OCI-M2 (cell line): Measurements from ENCODE around the gene MMP7.
A peak's percentile ranks its signal among the peaks of the same experiment; 100 is the strongest.

Source experiments
- DNase-seq: peaks from one replicate; lab custom pipeline; 2025; ENCODE audit not compliant: unreplicated experiment; lab: John Stamatoyannopoulos, UW

MMP7 gene

GRCh38 chr11:102495161-102496042, 35.1 kb downstream of the MMP7 start:
- peak; percentile 27 for DNase-seq

DNA sequence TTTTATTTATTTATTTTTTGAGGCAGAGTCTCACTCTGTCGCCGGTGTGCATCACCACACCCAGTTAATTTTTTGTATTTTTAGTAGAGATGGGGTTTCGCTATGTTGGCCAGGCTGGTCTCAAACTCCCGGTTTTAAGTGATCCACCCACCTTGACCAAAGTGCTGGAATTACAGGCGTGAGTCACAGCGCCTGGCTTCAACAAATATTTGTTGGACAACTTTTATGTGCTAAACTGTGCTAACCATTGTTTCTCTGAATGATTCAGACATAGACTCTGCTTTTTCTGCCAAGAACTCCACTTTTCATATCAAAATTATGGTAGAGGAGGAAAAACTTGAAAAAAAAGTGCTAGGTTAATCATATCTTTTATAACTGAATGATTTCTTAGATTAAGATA, 36.3 kb downstream of the MMP7 start:
- DNase-seq, result no peak

GRCh38 chr11:102493524-102493923, 37.0 kb downstream of the MMP7 start:
- DNase-seq, result no peak

DNA sequence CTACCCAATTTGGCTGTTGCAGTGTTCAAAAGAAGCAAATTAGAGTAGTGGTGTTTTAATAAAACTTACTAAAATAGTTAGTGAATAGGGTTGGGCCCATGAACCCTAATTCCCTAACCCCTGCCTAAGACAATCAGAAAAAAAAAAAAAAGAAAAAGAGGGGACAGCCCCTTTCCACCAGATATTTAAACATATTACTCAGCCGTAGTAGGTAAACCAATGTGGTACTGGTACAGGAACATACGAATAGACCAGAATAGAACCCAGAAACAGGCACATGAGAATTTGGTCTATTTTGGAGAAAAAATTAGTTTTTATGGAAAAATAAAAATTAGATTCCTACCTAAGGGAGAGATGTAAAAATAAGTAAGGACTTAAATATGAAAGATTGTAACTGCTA, 38.6 kb downstream of the MMP7 start:
- no peak for DNase-seq

DNA sequence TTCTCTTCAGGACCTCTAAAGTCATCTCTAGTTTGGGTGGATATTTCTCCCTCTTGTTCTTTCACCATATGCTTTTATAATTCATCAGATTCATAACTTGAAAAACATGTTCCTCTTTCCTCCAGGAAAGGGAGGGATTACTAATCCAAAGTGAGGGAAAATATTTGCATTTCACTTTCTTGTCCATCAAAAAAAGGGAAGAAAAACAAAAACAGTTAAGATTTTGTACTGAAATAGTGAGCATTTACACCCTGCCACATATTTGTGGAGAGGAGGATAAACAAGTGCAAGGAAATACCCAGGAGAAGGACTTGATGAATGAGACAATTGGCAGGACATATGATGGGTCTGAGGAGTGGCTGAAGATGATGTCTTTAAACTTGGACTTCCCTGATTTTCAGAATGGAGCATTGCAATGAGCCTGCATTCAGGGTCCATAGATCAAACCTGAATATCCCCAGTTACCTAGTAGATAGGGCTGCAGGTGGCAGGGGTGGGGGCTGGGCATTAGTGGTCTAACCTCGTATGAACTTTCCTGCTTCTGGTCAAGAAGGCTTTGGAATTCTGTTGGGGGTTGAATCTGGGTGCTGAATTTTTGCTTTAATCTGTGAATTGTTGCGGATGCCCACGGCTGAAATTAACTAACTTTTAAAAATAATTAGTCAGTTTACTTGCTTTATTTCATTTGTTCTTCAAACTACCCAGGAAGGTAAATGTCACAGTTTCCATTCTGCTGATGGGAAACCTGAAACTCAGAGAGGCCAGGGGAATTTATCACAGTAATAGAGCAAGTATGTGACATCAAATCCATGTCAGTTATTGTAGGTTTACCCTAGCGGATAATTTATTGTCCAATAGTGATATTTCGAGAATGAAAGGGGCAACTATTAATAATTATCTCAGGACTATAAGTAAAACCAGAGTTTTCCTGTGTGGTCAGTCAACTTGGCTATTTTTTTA, 41.1 kb downstream of the MMP7 start:
- no peak for DNase-seq

GRCh38 chr11:102488208-102488607, 42.3 kb downstream of the MMP7 start:
- no peak for DNase-seq

- no peak for DNase-seq
These were observed 43.3 kb downstream of the MMP7 start for GRCh38 chr11:102487214-102487613.

GRCh38 chr11:102486584-102486983, 44.0 kb downstream of the MMP7 start:
- no peak for DNase-seq

DNA sequence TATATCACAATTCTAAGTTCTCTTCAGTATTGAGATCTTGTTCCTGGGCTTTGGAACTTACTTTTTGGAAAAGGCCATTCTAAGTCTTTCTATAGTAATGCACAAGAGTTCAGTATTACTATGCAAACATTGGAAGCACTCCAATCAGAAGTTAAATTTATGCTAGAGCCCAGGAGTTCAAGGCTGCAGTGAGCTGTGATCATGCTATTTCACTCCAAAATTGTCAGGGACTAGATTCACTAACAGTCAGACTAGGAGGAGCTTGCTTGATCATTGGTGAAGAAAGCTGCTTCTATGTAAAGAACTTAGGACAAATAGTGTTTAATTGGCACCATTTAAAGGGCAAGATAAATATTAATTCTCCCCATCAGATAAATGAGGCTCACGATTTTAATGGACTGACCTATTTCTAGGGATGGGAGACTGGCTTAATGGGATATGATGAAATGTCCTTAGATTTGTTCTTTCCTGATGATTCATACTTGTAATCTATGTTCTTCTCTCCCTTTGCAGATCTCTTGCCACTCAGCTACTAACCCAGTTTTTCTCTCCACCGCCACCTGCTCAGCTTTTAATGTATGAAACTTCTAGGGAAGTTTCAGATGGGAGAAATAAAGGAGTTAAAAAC, 45.3 kb downstream of the MMP7 start:
- DNase-seq, result no peak

DNA sequence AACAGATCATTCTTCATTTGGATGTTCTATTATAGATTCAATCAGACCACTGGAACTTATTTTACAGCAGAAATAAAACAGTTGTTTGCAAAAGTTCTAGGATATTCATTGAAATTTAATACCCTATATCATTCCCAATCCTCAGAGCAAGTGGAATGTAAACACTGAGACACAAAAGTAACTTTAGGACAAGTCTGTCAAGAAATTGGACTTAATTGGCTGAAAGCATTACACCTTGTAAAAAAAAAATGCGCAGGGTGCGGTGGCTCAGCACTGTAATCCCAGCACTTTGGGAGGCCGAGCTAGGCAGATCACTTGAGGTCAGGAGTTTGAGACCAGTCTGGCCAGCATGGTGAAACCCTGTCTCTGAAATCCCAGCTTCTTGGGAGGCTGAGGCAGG, 48.1 kb downstream of the MMP7 start:
- DNase-seq, result no peak

GRCh38 chr11:102479733-102480132, 50.8 kb downstream of the MMP7 start:
- no peak for DNase-seq

- no peak for DNase-seq
These were observed 51.8 kb downstream of the MMP7 start for GRCh38 chr11:102478673-102479299.

GRCh38 chr11:102476812-102477211, 53.7 kb downstream of the MMP7 start:
- no peak for DNase-seq

- no peak for DNase-seq
These were observed 54.5 kb downstream of the MMP7 start for GRCh38 chr11:102476069-102476468.

GRCh38 chr11:102473543-102473942, 57.0 kb downstream of the MMP7 start:
- DNase-seq, result no peak

DNA sequence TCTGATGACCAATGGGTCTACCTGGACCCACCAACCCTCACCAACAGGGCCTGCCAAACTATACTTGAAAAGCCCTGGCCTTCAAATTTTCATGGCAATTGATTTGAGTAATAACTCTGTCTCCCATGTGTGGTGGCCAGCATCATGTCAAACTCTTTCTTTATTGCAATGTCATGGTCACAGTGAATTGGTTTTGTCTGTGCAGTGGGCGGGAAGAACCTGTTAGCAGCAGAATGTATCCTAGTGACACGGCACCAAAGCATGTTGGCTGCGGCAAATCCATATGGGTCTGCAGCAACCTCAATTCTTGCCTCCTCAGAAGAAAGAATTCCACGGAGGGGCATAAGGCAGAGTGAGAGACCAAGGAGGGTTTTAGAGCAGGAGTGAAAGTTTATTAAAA, 58.4 kb downstream of the MMP7 start:
- no peak for DNase-seq

DNA sequence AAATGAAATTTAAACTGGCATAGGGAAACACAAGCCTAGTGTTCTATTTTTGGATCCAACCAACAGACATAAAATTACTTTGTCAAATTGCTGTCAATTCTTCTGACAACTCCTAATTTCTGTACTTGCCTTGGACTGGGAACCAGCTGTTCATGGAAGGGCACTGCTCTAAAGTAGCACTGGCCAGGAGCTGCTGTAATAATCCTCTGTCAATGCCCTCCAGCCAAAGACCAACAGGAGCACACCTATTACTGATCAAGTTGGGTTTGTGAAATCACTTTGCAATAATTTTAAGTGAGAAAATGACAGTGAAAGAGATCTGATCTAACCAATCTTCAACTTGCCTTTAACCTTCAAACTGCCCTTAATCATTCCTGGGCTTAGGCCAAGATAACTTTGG, 59.1 kb downstream of the MMP7 start:
- DNase-seq, result no peak
